SK-N-SH (cell line): Measurements from ENCODE around the gene VPS13C.

Experiments
- CTCF ChIP-seq: fragments of 200-600 bp; sonication (generic); IDR thresholded peaks from 2 replicates; pipeline ENCODE4 v1.6.1; 2017; ENCODE audit warnings: antibody characterized with exemption, mild to moderate bottlenecking, moderate library complexity
- EZH2phosphoT487 ChIP-seq: fragments of 200-600 bp; sonication (generic); IDR thresholded peaks from 2 replicates; pipeline ENCODE4 v1.6.1; 2017; ENCODE audit warnings: low read depth, mixed run types, mild to moderate bottlenecking, antibody characterized with exemption, moderate library complexity, borderline replicate concordance
- REST ChIP-seq: IDR thresholded peaks from 2 replicates; pipeline ENCODE4 v1.6.1; 2012; ENCODE audit warnings: mild to moderate bottlenecking, low read depth, low read length, moderate library complexity
- TAF1 ChIP-seq: IDR thresholded peaks from 2 replicates; pipeline ENCODE4 v1.6.1; 2012; ENCODE audit warnings: low read depth, mild to moderate bottlenecking, low read length, moderate library complexity, borderline replicate concordance

DNA sequence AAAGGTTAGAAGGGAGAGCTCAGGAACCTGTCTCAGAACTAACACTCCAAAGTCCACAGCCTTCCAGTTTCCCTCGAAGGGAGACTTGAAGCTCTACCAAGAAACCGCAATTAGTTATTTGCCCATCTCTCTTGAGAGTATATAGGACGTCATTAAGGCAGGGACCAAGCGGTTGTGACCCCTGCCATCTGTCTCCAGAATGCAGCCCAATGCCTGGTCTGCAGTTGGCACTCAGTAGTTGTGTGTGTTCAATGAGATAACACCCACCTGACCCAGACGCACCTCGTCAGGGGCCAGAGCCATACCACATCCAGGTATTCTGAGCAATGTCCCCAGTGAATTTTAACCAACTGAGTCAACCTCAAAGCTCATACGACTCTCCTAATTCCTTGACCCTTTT is 251.0 kb downstream of the VPS13C start:
- TF ChIP-seq EZH2phosphoT487 (no peak), CTCF (no peak), REST (no peak), TAF1 (no peak)
